SW 1271 (cell line): ENCODE results near the gene MYL11.
"Not testable (repeated sequence)": the region's sequence is repeated elsewhere in the genome, so short reads cannot be mapped to it uniquely, and the experiment has no call there.

Experiments
- DNase-seq, 2 experiments: peaks; one replicate each; lab custom pipeline; 2025; lab: John Stamatoyannopoulos, UW

The MYL11 gene

GRCh38 chr16:30396627-30397026 lies 22.0 kb downstream of the MYL11 start:
- DNase-seq: not testable (repeated sequence)

- no peak for DNase-seq
Measured at GRCh38 chr16:30397056-30397455, 22.5 kb downstream of the MYL11 start.

GRCh38 chr16:30397776-30398660 lies 23.4 kb downstream of the MYL11 start:
- DNase-seq: no peak

- DNase-seq: no peak
Measured at GRCh38 chr16:30398661-30399434, 24.2 kb downstream of the MYL11 start.

GRCh38 chr16:30399435-30400186 lies 25.0 kb downstream of the MYL11 start:
- no peak for DNase-seq

GRCh38 chr16:30401768-30402425 lies 27.3 kb downstream of the MYL11 start:
- DNase-seq: no peak

- no peak for DNase-seq
Measured at GRCh38 chr16:30406795-30407101, 32.1 kb downstream of the MYL11 start.

- peak; percentile 61 to 86 for DNase-seq
Measured at GRCh38 chr16:30407102-30407803, 32.7 kb downstream of the MYL11 start, which contains the start of gene ZNF771. TSS of gene ZNF771 (plus strand) at chr16:30407606. CDS start at chr16:30408054, 448 bp downstream.

GRCh38 chr16:30407804-30408534 lies 33.4 kb downstream of the MYL11 start:
- no peak for DNase-seq

- DNase-seq: peak; percentile 69 to 80
Measured at GRCh38 chr16:30409125-30410060, 34.8 kb downstream of the MYL11 start.

- no peak for DNase-seq
Measured at GRCh38 chr16:30413112-30413806, 38.7 kb downstream of the MYL11 start.

GRCh38 chr16:30414159-30414558 lies 39.6 kb downstream of the MYL11 start:
- no peak for DNase-seq

- no peak for DNase-seq
Measured at GRCh38 chr16:30416047-30416603, 41.5 kb downstream of the MYL11 start.

- DNase-seq: no peak
Measured at GRCh38 chr16:30416624-30417528, 42.3 kb downstream of the MYL11 start.

- DNase-seq: peak; percentile 81 to 86
Measured at GRCh38 chr16:30417529-30418349, 43.1 kb downstream of the MYL11 start.
